Measurements from ENCODE around the gene CCDC85C. TPM values are rescaled to one million over a fixed set of nuclear protein-coding genes. Genes with fewer than 3 reads are reported as not detected.

The CCDC85C gene
- total and polyA plus RNA-seq, 10 donors: 1.6 to 12.4 (median 8.1) TPM

DNA sequence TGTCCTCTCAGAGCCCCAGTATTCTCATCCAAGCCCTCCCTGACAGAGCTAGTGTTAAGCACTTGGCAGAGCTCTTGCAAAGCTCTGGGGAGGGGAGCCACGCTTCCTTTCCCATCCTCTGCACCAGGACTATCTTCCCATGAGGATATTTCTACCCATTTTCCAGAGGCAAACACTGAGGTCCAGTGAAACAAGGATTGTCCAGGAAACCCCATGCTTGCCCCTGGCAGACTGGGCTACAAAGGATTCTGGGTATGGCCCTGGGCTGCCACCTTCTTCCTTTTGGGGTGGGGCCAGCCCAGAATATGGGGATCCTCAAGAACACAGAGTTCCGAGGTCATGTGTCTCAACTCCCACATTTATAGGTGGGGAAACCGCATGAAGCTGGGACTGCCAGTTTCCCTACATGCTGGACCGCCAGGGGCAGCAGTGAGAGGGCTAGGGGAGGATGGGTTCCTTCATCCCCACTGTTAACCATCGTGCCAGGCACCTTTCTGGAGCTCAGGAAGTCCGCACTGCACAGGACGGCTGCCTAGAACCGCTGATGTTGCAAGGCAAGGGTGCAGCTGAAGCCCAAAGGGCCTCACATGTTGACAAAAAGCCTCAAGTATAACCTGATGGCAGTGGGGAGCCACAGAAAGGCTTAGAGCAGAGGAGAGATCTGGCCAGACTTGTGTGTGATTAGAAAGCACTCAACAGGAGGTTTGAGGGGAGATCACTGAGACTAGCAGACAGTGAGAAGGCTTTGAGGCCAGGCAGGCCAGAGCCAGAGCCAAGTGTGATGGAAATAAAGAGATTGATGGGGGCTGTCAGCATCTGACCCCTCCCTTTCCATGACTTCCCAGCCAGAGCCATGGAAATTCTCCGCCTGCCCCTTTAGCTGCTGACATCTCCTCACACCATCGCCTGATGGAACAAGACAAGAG is 5.5 kb upstream of the CCDC85C start:
- H3K36me3 ChIP-seq: no peaks in the 10 kb centered on the region
- peaks cover 5 to 21% (median 15%) of the 10 kb centered on the region in 6 donors for H3K4me1 ChIP-seq
- no peak overlapping the region for H3K27ac ChIP-seq
- WGBS, 5 donors: 44 to 73% (median 70%) methylated on average over 9 to 10 of the region's 10 CpGs
- no peak for TF ChIP-seq POLR2AphosphoS5 (IDR thresholded peaks at IDR 0.05)
- TF ChIP-seq, protein P1, sequence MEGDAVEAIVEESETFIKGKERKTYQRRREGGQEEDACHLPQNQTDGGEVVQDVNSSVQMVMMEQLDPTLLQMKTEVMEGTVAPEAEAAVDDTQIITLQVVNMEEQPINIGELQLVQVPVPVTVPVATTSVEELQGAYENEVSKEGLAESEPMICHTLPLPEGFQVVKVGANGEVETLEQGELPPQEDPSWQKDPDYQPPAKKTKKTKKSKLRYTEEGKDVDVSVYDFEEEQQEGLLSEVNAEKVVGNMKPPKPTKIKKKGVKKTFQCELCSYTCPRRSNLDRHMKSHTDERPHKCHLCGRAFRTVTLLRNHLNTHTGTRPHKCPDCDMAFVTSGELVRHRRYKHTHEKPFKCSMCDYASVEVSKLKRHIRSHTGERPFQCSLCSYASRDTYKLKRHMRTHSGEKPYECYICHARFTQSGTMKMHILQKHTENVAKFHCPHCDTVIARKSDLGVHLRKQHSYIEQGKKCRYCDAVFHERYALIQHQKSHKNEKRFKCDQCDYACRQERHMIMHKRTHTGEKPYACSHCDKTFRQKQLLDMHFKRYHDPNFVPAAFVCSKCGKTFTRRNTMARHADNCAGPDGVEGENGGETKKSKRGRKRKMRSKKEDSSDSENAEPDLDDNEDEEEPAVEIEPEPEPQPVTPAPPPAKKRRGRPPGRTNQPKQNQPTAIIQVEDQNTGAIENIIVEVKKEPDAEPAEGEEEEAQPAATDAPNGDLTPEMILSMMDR (IDR thresholded peaks at IDR 0.05 in 8 of 11, conservative IDR thresholded peaks at IDR 0.05 in 3 of 11): peak in 5 of 11 experiments; percentile 23 to 48 (median 38)
- TF ChIP-seq POLR2A (IDR thresholded peaks at IDR 0.05): no peak
- intact Hi-C loops (cut with DNase I; ENCODE audit: low total_unique reads): no loop called here
- H3K27me3 ChIP-seq (replicated peaks in 1 of 7): peaks cover 0 to 18% (median 0%) of the 10 kb centered on the region in 7 donors
- no peaks in the 10 kb centered on the region for H3K9me3 ChIP-seq
- H3K4me3 ChIP-seq: no peak overlapping the region
- no peak for DNase-seq

DNA sequence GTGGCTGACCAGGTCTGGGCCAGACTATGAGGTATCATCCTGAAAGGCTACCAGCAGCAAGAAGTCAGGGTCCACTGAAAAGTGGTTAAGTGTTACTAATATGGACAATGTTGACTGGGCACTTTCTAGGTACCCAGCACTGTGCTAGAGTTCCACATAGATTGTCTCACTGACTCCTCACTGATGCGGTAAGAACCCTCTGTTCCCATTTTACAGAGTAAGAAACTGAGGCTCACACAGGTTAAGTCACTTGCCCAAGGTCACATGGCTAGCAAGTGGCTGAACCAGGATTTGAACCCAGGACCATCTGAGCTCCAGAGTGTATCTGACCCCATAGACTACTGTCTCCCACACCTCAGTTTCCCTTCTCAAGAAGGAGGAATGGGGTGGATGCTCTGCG is 4.6 kb upstream of the CCDC85C start:
- 92 to 100% (median 97%) methylated on average over 2 of the region's 2 CpGs for WGBS, 5 donors
- TF ChIP-seq, protein P1 (IDR thresholded peaks at IDR 0.05 in 8 of 11, conservative IDR thresholded peaks at IDR 0.05 in 3 of 11): no peak
- no peak for TF ChIP-seq POLR2A (IDR thresholded peaks at IDR 0.05)
- no peak for TF ChIP-seq POLR2AphosphoS5 (IDR thresholded peaks at IDR 0.05)

DNA sequence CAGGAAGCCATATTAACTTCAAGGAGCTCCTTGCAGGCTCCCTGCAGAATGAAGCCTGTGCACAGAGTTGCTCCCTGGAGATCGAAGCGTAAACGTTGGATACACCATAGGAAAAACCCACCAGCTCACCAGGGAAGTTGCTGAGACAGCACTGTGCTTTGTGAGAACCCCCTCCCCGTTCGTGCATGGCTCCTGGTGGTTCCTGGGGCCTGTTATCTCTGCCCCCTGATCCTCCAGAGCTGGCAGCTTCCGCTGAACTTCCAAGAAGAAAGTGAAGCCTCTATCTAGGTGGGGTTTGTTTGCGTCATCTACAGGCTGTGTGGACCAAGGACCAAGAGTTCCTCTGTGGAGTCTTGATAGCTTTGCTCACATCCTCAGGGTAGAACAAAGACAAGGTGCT is 2.4 kb upstream of the CCDC85C start:
- Histone ChIP-seq H3K36me3 (no peaks in the 10 kb centered on the region), H3K4me3 (no peak overlapping the region), H3K4me1 (peaks cover 12 to 44% (median 36%) of the 10 kb centered on the region in 6 donors), H3K9me3 (no peaks in the 10 kb centered on the region), H3K27me3 (replicated peaks in 1 of 7) (peaks cover 0 to 42% (median 0%) of the 10 kb centered on the region in 7 donors), H3K27ac (no peak overlapping the region)
- 78 to 94% (median 88%) methylated on average over 6 to 7 of the region's 7 CpGs for WGBS, 5 donors
- TF ChIP-seq, protein P1 (IDR thresholded peaks at IDR 0.05 in 8 of 11, conservative IDR thresholded peaks at IDR 0.05 in 3 of 11): no peak
- no peak for TF ChIP-seq POLR2A (IDR thresholded peaks at IDR 0.05)
- no peak for TF ChIP-seq POLR2AphosphoS5 (IDR thresholded peaks at IDR 0.05)
- DNase-seq: no peak
- intact Hi-C loops (cut with DNase I; ENCODE audit: low total_unique reads): no loop called here

More for the DNA sequence above, 4.6 kb upstream of the CCDC85C start:
- intact Hi-C loops (cut with DNase I; ENCODE audit: low total_unique reads): no loop called here
- DNase-seq: no peak
- H3K4me1 ChIP-seq: peaks cover 5 to 23% (median 16%) of the 10 kb centered on the region in 6 donors
- H3K27ac ChIP-seq: no peak overlapping the region
- H3K36me3 ChIP-seq: no peaks in the 10 kb centered on the region
- no peaks in the 10 kb centered on the region for H3K9me3 ChIP-seq
- H3K4me3 ChIP-seq: no peak overlapping the region
- peaks cover 0 to 25% (median 0%) of the 10 kb centered on the region in 7 donors for H3K27me3 ChIP-seq (replicated peaks in 1 of 7)

Measured in spleen (tissue), 11 donors.